M059J (cell line): ENCODE data around the gene RBM20. TPM values are rescaled to one million over a fixed set of nuclear protein-coding genes. Genes with fewer than 3 reads are reported as not detected.
"Not testable (repeated sequence)": the region's sequence is repeated elsewhere in the genome, so short reads cannot be mapped to it uniquely, and the experiment has no call there.

Experiments used
- DNase-seq: peaks from one replicate; pipeline ENCODE4 v3.0.0-alpha.2; 2012; ENCODE audit warnings: low read depth
- total RNA-seq: library from RNA; depleted of rRNA; stranded (reverse); fragments of >200 nt; shearing (Covaris generic); gene quantifications from 2 replicates; pipeline ENCODE4 v1.2.3, GENCODE V29; 2014

RBM20 gene
- total RNA-seq, 1 experiment from 2014 or later = 1.8 TPM

DNA sequence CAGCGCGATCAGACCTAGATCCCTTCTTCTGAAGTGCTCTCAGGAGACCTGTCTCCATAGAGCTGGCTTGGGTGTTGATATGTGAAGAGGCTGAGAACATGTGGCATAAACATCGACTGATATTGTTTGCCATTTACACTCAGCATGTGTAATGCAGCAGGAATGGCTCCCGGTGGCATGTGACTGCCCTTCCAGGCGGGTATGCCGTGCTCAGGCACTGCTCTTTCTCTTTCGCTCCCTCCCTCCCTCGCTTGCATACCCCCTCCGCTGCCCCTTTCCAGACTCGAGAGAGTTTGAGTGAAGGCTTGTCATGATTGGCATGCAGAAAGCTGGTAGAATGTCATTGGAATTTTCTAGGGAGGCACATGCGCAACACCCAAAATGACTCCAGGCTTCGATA is 120.2 kb downstream of the RBM20 start:
- DNase-seq = no peak

DNA sequence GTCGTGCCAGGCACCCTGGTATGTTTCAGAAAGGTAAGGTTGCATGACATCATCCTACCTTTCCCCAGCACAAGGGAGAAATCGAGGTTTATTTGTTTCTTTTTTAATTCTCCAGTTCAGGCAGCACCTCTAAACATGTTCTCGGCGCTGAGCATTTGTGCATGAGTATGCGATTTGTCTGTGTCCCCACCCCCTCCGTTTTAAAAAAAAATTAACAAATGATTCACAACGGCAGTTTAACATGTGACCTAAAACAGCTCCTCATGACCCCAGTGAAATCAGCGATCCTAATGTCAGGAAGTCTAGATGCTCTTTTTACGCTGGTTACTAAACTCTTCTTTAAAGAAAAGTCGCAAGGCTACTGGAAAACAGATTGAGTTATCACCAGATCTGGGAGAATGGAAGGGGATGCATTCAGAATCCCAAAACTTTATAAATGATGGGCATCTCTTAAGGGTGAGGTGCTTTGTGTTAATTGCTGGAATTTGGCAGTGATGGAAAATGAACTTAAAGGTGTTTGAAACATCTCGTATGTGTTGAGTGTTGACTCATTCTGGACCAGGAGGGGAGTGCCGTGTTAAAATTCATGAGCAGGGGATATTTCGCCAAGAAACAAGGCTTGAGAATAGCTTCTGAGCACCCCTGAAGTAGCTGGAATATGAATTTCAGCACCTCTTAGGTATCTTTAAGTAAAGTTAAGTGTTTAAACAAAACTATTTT is 120.8 kb downstream of the RBM20 start:
- no peak for DNase-seq

GRCh38 chr10:110765513-110766319 is 121.6 kb downstream of the RBM20 start:
- no peak for DNase-seq

- not testable (repeated sequence) for DNase-seq
Observed at GRCh38 chr10:110767601-110768000, 123.5 kb downstream of the RBM20 start.

- no peak for DNase-seq
Observed at GRCh38 chr10:110770243-110770642, 126.1 kb downstream of the RBM20 start.

- no peak for DNase-seq
Observed at GRCh38 chr10:110771486-110771885, 127.3 kb downstream of the RBM20 start.

- DNase-seq = no peak
Observed at GRCh38 chr10:110771991-110772390, 127.9 kb downstream of the RBM20 start.

DNA sequence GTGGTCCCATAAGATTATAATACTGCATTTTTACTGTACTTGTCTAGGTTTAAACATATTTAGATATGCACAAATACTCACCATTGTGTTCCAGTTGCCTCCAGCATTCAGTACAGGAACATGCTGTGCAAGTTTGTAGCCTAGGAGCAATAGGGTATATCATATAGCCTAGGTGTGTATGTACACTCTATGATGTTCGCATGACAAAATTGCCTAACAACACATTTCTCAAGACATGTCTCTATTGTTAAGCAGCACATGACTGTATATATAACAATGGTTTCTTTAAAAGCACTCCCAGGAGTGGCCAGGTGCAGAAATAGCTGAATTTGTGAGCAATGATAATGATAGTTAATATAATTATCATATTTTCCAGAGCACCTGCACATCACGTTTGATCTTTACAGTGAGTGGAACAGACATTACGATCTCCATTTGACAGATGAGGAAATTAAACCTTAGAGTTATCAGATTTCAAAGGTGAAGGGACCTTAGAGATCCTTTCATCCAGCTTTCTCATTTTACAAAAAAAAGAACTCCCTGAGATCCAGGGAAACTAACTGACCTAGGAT is 128.4 kb downstream of the RBM20 start:
- no peak for DNase-seq

- no peak for DNase-seq
Observed at GRCh38 chr10:110773693-110774068, 129.5 kb downstream of the RBM20 start.

DNA sequence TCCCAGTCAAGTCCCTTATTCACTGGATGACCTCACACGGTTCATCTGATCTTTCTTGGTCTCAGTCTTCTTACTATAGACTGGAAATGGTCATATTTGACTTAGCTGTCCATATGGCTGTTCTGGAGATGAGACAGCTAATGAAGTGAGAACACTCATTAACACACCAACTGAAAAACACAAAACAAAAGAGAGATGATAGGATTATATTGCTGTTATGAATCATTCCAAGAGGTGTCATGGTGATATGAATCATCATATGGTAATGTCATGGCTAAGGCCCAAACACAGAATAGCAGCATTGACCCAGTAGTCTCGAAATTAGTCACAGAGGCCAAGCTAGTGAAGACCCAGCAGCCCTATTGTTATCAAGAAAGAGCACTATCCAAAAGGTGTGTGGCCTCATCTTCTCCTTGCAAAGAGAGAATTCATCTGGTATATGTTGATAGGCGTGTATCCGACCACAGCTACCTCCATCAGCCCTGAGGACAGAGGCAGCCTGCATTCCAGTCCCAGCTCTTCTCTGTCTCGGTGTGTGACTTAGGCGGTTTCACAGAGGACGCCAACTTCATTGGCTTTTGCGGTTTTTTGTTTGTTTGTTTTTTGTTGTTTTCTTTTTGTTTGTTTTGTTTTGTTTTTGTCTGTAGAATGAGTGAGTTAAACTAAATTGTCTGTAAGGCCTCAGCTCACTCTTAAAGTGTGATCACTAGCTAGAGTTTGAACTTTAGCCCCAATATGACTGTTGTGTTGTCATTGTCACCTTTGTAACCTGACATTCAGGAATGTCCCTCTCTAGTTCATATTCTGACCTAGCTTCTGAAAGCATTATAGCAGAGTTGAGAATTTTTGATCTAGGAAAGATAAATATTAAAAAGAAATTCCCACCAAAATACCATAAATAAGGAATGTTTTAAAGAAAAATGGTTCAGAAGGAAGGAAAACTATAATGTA is 130.2 kb downstream of the RBM20 start:
- peak; percentile 89 for DNase-seq

DNA sequence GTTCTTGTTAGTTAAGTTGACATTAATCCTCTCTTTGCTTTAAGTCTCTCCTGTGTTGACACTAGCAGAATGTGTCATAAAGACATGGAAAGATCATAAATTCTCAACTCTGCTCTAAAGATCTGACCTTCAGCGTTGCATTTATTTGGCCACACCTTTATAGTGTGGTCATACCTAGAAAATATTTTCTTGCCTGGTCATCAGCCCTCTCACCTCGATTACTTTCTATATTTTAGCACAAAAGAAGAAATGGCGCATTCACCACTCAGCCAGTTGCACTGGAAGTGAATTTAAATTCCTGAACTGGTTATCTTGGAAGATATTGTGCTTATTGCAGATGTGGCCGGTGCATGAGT is 130.9 kb downstream of the RBM20 start:
- peak; percentile 32 for DNase-seq

- no peak for DNase-seq
Observed at GRCh38 chr10:110775406-110775805, 131.3 kb downstream of the RBM20 start.

DNA sequence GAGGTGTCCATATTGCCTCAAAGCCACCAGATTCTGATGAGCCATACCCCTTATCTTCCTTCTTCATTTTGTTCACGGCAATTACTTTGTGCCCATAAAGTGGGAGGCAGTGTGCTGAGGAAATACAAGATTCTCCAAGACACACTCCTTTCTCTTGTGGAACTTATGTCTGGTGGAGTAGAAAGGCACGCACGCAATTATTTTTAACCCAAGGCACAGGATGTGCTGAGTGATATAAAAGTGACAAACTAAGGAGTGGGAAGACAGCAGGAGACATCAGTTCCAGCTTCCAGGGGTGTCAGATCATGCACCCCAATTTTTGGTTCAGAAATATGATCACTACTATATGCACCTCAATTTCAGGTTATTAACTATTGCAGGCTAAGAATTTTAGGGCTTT is 132.9 kb downstream of the RBM20 start:
- DNase-seq = no peak

GRCh38 chr10:110777661-110778060 is 133.5 kb downstream of the RBM20 start:
- DNase-seq = no peak

DNA sequence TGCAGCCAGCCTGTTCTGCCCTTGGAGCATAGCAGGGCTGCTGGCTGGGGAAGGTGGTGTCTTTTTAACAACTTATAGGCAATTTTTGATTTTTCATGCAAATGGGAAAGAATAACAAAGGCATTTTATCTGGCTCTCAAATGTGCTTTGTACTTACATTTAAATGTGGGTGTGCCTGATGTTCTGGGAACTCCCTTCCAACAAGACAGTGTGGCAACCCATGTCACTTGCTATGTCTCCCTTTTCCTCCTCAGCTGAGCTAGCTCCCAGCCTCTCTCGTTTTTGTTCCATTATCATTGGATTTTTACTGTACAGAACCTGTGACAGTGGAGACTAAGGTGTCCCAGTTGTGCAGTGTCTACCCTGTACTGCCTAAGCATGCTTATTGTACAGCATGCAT is 134.1 kb downstream of the RBM20 start:
- no peak for DNase-seq

- DNase-seq = no peak
Observed at GRCh38 chr10:110779489-110779888, 135.4 kb downstream of the RBM20 start.

GRCh38 chr10:110780704-110781103 is 136.6 kb downstream of the RBM20 start:
- no peak for DNase-seq

DNA sequence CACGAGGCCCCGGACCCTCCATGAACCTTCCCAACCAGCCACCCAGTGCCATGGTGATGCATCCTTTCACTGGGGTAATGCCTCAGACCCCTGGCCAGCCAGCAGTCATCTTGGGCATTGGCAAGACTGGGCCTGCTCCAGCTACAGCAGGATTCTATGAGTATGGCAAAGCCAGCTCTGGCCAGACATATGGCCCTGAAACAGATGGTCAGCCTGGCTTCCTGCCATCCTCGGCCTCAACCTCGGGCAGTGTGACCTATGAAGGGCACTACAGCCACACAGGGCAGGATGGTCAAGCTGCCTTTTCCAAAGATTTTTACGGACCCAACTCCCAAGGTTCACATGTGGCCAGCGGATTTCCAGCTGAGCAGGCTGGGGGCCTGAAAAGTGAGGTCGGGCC is 137.0 kb downstream of the RBM20 start:
- no peak for DNase-seq

DNA sequence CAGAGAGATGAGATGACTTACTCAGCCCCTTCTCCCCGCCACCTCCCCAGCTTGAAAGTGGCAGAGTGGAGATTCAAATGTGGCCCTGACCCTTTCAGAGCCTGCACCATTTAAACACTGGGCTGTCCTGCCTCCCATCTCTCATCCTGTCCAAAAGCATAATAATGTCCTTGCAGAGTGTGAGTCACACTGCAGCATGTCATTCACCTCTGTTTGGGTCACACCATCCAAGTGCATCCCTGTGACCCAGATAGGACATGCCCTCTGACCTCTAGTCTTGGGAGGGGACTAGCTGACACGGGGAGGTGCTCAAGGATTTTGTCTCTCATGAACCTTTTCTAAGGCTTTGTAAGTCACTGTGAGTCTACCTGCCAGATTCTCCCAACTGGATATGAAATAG is 138.5 kb downstream of the RBM20 start:
- no peak for DNase-seq

GRCh38 chr10:110783509-110784107 is 139.5 kb downstream of the RBM20 start:
- no peak for DNase-seq

GRCh38 chr10:110784198-110784597 is 140.1 kb downstream of the RBM20 start:
- DNase-seq = no peak

- no peak for DNase-seq
Observed at GRCh38 chr10:110786172-110786571, 142.0 kb downstream of the RBM20 start.
